Measurements from ENCODE around the gene SF3A1.

The SF3A1 gene

GRCh38 chr22:30332551-30332950 lies 24.1 kb downstream of the SF3A1 start:
- Histone ChIP-seq H3K36me3 (peaks cover 84% of the 10 kb centered on the region), H3K9me3 (no peaks in the 10 kb centered on the region), H3K4me3 (ENCODE audit: low read depth in 1 of 2, low read length in 1 of 2) (no peak overlapping the region), H3K4me1 (ENCODE audit: control insufficient read depth in 1 of 2, insufficient read depth in 1 of 2, low read depth in 1 of 2, low read length in 1 of 2) (peaks cover 0 to 2% of the 10 kb centered on the region in 2 experiments), H3K27me3 (no peaks in the 10 kb centered on the region), H3K27ac (peak overlapping the region; percentile 15)
- TF ChIP-seq CTCF (IDR thresholded peaks at IDR 0.05) = no peak

GRCh38 chr22:30328466-30329049 lies 28.1 kb downstream of the SF3A1 start:
- Histone ChIP-seq H3K27ac (peak overlapping the region; percentile 15), H3K4me1 (ENCODE audit: control insufficient read depth in 1 of 2, insufficient read depth in 1 of 2, low read depth in 1 of 2, low read length in 1 of 2) (peaks cover 35 to 39% of the 10 kb centered on the region in 2 experiments)

GRCh38 chr22:30327864-30328345 lies 28.8 kb downstream of the SF3A1 start:
- H3K27me3 ChIP-seq = no peaks in the 10 kb centered on the region
- H3K9me3 ChIP-seq = no peaks in the 10 kb centered on the region
- H3K4me1 ChIP-seq (ENCODE audit: control insufficient read depth in 1 of 2, insufficient read depth in 1 of 2, low read depth in 1 of 2, low read length in 1 of 2) = peaks cover 35 to 46% of the 10 kb centered on the region in 2 experiments
- TF ChIP-seq CTCF (IDR thresholded peaks at IDR 0.05) = no peak
- H3K4me3 ChIP-seq (ENCODE audit: low read depth in 1 of 2, low read length in 1 of 2) = no peak overlapping the region
- peak overlapping the region; percentile 84 for H3K27ac ChIP-seq
- peaks cover 37% of the 10 kb centered on the region for H3K36me3 ChIP-seq

More at GRCh38 chr22:30328466-30329049, 28.1 kb downstream of the SF3A1 start:
- Histone ChIP-seq H3K4me3 (ENCODE audit: low read depth in 1 of 2, low read length in 1 of 2) (no peak overlapping the region), H3K27me3 (no peaks in the 10 kb centered on the region), H3K9me3 (no peaks in the 10 kb centered on the region), H3K36me3 (peaks cover 44% of the 10 kb centered on the region)
- TF ChIP-seq CTCF (IDR thresholded peaks at IDR 0.05) = no peak

- Histone ChIP-seq H3K9me3 (no peaks in the 10 kb centered on the region), H3K4me1 (ENCODE audit: control insufficient read depth in 1 of 2, insufficient read depth in 1 of 2, low read depth in 1 of 2, low read length in 1 of 2) (peaks cover 35 to 46% of the 10 kb centered on the region in 2 experiments), H3K27ac (peak within 1 kb of the TSS; percentile 84), H3K4me3 (ENCODE audit: low read depth in 1 of 2, low read length in 1 of 2) (peak within 1 kb of the TSS; percentile 91 to 98), H3K27me3 (no peaks in the 10 kb centered on the region), H3K36me3 (peaks cover 27% of the 10 kb centered on the region)
- TF ChIP-seq CTCF (IDR thresholded peaks at IDR 0.05) = peak; percentile 54
These were observed 29.9 kb downstream of the SF3A1 start, which contains the start of gene TBC1D10A for GRCh38 chr22:30326706-30327362. TBC1D10A (minus strand) TSS chr22:30326941; CDS start chr22:30326881, 60 bp downstream.

- Histone ChIP-seq H3K9me3 (no peaks in the 10 kb centered on the region), H3K4me1 (ENCODE audit: control insufficient read depth in 1 of 2, insufficient read depth in 1 of 2, low read depth in 1 of 2, low read length in 1 of 2) (peaks cover 38 to 46% of the 10 kb centered on the region in 2 experiments)
- no peak for TF ChIP-seq CTCF (IDR thresholded peaks at IDR 0.05)
These were observed 30.4 kb downstream of the SF3A1 start for GRCh38 chr22:30326255-30326705.

More at GRCh38 chr22:30326255-30326705, 30.4 kb downstream of the SF3A1 start:
- Histone ChIP-seq H3K27ac (peak overlapping the region; percentile 84), H3K27me3 (no peaks in the 10 kb centered on the region), H3K36me3 (peaks cover 21% of the 10 kb centered on the region), H3K4me3 (ENCODE audit: low read depth in 1 of 2, low read length in 1 of 2) (peak overlapping the region; percentile 91 to 98)
